Stomach smooth muscle (tissue), 2 donors: ENCODE measurements around the gene PDIA5.
A peak's percentile ranks its signal among the peaks of the same experiment; 100 is the strongest.

Experiments
- H3K27ac ChIP-seq: one replicate; pipeline ENCODE4 v1.7.0; 2013; ENCODE audit warnings: mild to moderate bottlenecking, low read length, inconsistent platforms
- H3K27me3 ChIP-seq, 2 donors: one replicate each; pipeline ENCODE4 v1.7.0; 2013; ENCODE audit warnings: low read length in 2 of 2; ENCODE audit not compliant: insufficient read depth in 2 of 2, control insufficient read depth in 1 of 2
- H3K36me3 ChIP-seq, 2 donors: one replicate each; pipeline ENCODE4 v1.7.0; 2013; ENCODE audit warnings: low read length in 2 of 2; ENCODE audit not compliant: control insufficient read depth in 2 of 2, insufficient read depth in 2 of 2
- H3K4me1 ChIP-seq: one replicate; pipeline ENCODE4 v1.7.0; 2013; ENCODE audit warnings: low read length; ENCODE audit not compliant: control insufficient read depth, insufficient read depth
- H3K4me3 ChIP-seq, 2 donors: one replicate each; pipeline ENCODE4 v1.7.0; 2013; ENCODE audit warnings: low read length in 2 of 2
- H3K9ac ChIP-seq, 2 donors: one replicate each; pipeline ENCODE4 v1.7.0; 2013; ENCODE audit warnings: low read length in 2 of 2, mild to moderate bottlenecking in 1 of 2
- H3K9me3 ChIP-seq, 2 donors: one replicate each; pipeline ENCODE4 v1.7.0; 2013; ENCODE audit warnings: low read length in 2 of 2; ENCODE audit not compliant: control insufficient read depth in 2 of 2
- donor health status: healthy.
- donor health status: Pancreatic carcinoma.

PDIA5 gene

GRCh38 chr3:123066896-123067688 is at the start of gene PDIA5:
Gene PDIA5, plus strand, starts transcription at chr3:123067025. Its CDS starts 140 bp downstream, at chr3:123067165.
- H3K9ac ChIP-seq, result peak within 1 kb of the TSS; percentile 62 to 68
- H3K4me3 ChIP-seq, result peak within 1 kb of the TSS; percentile 85
- H3K4me1 ChIP-seq, result peaks cover 16% of the 10 kb centered on the region
- H3K27me3 ChIP-seq, result no peaks in the 10 kb centered on the region
- no peaks in the 10 kb centered on the region for H3K36me3 ChIP-seq
- H3K9me3 ChIP-seq, result no peaks in the 10 kb centered on the region
- H3K27ac ChIP-seq, result no peak within 1 kb of the TSS

- Histone ChIP-seq H3K9ac (no peak overlapping the region), H3K9me3 (no peaks in the 10 kb centered on the region), H3K4me1 (no peaks in the 10 kb centered on the region), H3K4me3 (no peak overlapping the region), H3K27me3 (no peaks in the 10 kb centered on the region), H3K36me3 (no peaks in the 10 kb centered on the region), H3K27ac (no peak overlapping the region)
Observed at GRCh38 chr3:123018683-123019082, 48.1 kb upstream of the PDIA5 start.

- H3K27ac ChIP-seq, result no peak overlapping the region
- no peaks in the 10 kb centered on the region for H3K9me3 ChIP-seq
- H3K9ac ChIP-seq, result no peak overlapping the region
- H3K36me3 ChIP-seq, result no peaks in the 10 kb centered on the region
- no peaks in the 10 kb centered on the region for H3K27me3 ChIP-seq
- H3K4me3 ChIP-seq, result no peak overlapping the region
- no peaks in the 10 kb centered on the region for H3K4me1 ChIP-seq
Observed at GRCh38 chr3:123019161-123019560, 47.7 kb upstream of the PDIA5 start.

GRCh38 chr3:123019591-123019990 is 47.2 kb upstream of the PDIA5 start:
- Histone ChIP-seq H3K27ac (no peak overlapping the region), H3K9ac (no peak overlapping the region)

GRCh38 chr3:123020709-123021108 is 46.1 kb upstream of the PDIA5 start:
- Histone ChIP-seq H3K4me3 (no peak overlapping the region), H3K9me3 (no peaks in the 10 kb centered on the region), H3K36me3 (no peaks in the 10 kb centered on the region), H3K4me1 (no peaks in the 10 kb centered on the region), H3K9ac (no peak overlapping the region), H3K27ac (no peak overlapping the region), H3K27me3 (peaks cover 7% of the 10 kb centered on the region in 2 donors)

More at GRCh38 chr3:123019591-123019990, 47.2 kb upstream of the PDIA5 start:
- no peaks in the 10 kb centered on the region for H3K4me1 ChIP-seq
- no peak overlapping the region for H3K4me3 ChIP-seq
- no peaks in the 10 kb centered on the region for H3K36me3 ChIP-seq
- H3K27me3 ChIP-seq, result no peaks in the 10 kb centered on the region
- H3K9me3 ChIP-seq, result no peaks in the 10 kb centered on the region

- Histone ChIP-seq H3K9ac (no peak overlapping the region), H3K27me3 (peaks cover 11% of the 10 kb centered on the region in 2 donors), H3K9me3 (no peaks in the 10 kb centered on the region), H3K4me1 (no peaks in the 10 kb centered on the region), H3K4me3 (no peak overlapping the region), H3K36me3 (no peaks in the 10 kb centered on the region), H3K27ac (no peak overlapping the region)
Observed at GRCh38 chr3:123021388-123021787, 45.4 kb upstream of the PDIA5 start.

- H3K4me1 ChIP-seq, result peaks cover 6% of the 10 kb centered on the region
- peaks cover 17 to 18% of the 10 kb centered on the region in 2 donors for H3K27me3 ChIP-seq
- H3K9ac ChIP-seq, result no peak overlapping the region
- H3K36me3 ChIP-seq, result no peaks in the 10 kb centered on the region
- no peaks in the 10 kb centered on the region for H3K9me3 ChIP-seq
- no peak overlapping the region for H3K4me3 ChIP-seq
- H3K27ac ChIP-seq, result no peak overlapping the region
Observed at GRCh38 chr3:123021996-123022510, 44.8 kb upstream of the PDIA5 start.

- Histone ChIP-seq H3K9me3 (no peaks in the 10 kb centered on the region), H3K27me3 (peaks cover 25 to 34% of the 10 kb centered on the region in 2 donors), H3K4me3 (no peak overlapping the region), H3K36me3 (no peaks in the 10 kb centered on the region), H3K9ac (no peak overlapping the region), H3K27ac (no peak overlapping the region), H3K4me1 (peaks cover 21% of the 10 kb centered on the region)
Observed at GRCh38 chr3:123024056-123024455, 42.8 kb upstream of the PDIA5 start.

GRCh38 chr3:123025642-123026521 is 40.9 kb upstream of the PDIA5 start:
- Histone ChIP-seq H3K27me3 (peaks cover 40 to 50% of the 10 kb centered on the region in 2 donors), H3K9me3 (no peaks in the 10 kb centered on the region), H3K4me3 (peak overlapping the region in 1 of 2 donors; percentile 74), H3K9ac (no peak overlapping the region), H3K36me3 (no peaks in the 10 kb centered on the region), H3K27ac (no peak overlapping the region), H3K4me1 (peaks cover 23% of the 10 kb centered on the region)

- Histone ChIP-seq H3K27ac (no peak overlapping the region), H3K9me3 (no peaks in the 10 kb centered on the region), H3K36me3 (no peaks in the 10 kb centered on the region), H3K9ac (no peak overlapping the region), H3K4me1 (peaks cover 23% of the 10 kb centered on the region), H3K4me3 (peak overlapping the region; percentile 44 to 74), H3K27me3 (peaks cover 46 to 59% of the 10 kb centered on the region in 2 donors)
Observed at GRCh38 chr3:123026565-123027291, 40.1 kb upstream of the PDIA5 start.
